Stimulated activated CD4-positive, alpha-beta T cell treated with anti-CD3 and anti-CD28 coated beads, TNF-alpha, amount 100 ng/mL, for 24 hours (primary cell): Measurements from ENCODE around the gene TADA1.

ENCODE experiments used
- DNase-seq, 3 experiments: peaks; one replicate each; pipeline ENCODE4 v3.0.0-alpha.2; 2020; ENCODE audit warnings: low read depth in 3 of 3

Gene TADA1

GRCh38 chr1:166875734-166876539 lies at the start of gene TADA1:
TSS of gene TADA1 (minus strand) at chr1:166876264. CDS start at chr1:166876233, 31 bp downstream.
- DNase-seq = peak; percentile 97 to 99 (median 98)

GRCh38 chr1:166924823-166925541 lies 48.9 kb upstream of the TADA1 start:
- no peak for DNase-seq

DNA sequence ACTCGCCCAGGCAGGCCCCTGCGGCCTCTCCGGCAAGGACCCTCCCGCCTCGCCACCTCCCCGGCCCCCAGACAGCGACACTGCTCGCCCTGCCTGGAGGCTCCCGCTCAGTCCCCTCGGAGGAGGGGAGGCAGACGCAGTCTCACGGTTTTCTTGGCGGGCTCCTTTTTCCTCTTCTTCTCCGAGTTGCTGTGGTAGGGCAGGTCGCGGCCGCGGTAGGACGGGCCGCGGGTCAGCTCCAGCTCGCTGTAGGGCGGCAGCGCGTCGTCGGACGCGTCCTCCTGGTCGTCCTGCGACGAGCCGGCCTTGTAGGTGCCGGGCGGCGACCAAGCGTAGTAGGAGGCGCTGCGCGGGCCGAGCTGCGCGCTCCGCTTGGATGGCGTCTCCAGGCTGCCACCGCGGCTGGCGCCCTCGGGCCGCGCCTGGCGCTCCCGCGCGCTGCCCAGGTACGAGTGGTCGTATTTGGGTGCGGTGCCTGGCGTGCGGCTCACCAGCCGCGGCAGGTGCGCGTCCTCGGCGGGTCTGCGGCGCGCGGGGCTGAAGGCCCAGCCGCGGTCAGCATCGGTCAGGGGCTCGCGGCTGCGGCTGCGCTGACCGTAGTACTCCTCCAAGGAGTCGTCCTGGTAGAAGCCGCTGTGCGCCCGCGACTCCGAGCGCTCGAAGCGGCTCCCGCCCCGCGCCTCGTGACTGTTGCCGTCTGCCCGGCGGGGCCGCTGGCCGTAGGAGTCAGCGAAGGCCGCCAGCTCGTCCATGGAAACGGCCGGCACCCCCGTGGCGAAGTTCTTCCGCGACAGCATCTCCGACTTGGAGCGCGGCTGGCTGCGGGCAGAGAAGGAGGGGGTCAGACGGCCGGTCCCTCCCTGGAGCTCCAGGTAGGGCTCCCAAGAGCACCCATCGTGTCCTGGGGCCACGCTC lies 44.8 kb upstream of the TADA1 start:
- no peak for DNase-seq

GRCh38 chr1:166918956-166919316 lies 42.9 kb upstream of the TADA1 start:
- no peak for DNase-seq

- DNase-seq = no peak
Measured at GRCh38 chr1:166918088-166918955, 42.3 kb upstream of the TADA1 start.

DNA sequence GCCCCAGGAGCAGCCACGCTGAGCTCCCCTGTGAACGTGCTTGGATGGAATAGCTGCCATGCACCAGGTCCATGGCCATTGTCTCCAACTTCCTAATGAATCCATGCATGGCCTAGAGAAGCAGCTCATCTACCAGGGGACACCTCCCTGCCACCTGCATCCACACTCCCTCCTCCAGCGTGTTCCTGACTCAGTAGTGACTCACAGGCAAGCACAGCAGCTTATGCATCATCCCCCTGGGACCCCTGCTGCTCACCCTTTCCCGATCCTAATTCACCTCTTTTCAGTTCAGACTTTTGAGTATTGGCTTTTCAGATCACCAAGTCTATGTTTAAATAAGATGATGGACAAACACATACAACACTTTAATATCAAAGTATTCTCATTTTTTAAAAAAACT lies 39.9 kb upstream of the TADA1 start:
- no peak for DNase-seq

- DNase-seq = no peak
Measured at GRCh38 chr1:166915042-166915441, 39.0 kb upstream of the TADA1 start.

DNA sequence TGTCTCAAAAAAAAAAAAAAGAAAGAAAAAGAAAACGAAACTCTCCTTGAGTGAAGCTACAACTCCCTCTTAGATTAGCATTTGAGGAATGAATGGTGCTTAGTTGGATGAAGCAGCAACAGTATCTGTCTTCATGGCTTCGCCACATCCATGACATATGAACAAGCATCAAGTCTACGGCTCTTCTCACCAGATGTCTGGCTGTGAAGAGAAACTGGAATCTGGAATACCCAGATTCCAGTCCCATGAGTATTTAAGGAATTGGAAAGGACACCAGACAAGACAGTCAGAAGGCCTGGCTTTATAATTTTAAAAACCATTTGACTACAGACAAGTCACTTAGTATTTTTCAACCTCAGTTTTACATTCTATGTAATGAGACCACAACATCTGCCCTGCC lies 38.0 kb upstream of the TADA1 start:
- no peak for DNase-seq

- no peak for DNase-seq
Measured at GRCh38 chr1:166911624-166912023, 35.6 kb upstream of the TADA1 start.

DNA sequence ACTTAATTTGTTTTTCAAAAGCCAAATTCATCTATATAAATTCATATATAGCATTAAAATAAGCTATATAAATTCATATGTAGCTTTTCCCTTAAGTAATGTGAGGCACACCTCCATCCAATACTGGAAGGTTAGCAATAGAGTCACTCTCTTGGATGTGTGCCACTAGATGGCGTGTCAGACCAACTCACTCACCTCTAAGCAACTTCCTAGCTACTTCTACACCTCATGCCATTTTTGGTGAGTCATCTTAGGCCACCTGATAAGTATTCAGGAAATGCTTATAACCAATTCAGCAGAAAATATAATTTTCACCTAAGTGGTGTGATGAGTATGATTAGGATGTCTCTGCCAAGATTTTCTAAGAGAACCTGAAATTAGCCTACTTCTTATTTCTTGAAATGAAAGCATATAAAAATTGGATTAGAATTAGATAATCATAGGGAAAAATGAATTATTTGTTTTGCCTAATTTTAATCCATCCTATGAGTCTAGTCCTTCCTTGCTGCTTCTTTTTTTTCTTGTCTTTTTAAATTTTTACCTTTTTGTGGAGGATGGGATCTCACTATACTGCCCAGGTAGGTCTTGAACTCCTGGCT lies 34.4 kb upstream of the TADA1 start:
- peak; percentile 40 to 67 (median 67) for DNase-seq

DNA sequence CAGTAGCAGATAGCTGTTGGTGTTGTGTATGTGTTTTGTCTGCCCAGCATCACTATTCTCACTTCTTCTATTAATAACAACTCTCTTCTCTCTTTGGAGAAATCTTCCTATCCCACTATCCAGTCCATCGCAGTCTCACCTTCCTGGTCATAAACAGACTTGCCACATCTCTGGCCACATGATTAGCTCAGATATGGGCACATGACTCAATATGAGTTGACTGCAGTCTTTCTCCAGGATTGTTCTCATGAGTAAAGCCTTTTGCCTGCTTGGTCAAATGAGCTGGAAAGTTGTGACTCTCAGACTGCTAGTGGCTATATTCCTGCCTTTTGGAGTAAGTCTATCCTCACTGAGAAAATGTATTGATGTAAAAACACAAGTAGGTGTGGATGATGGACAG lies 32.9 kb upstream of the TADA1 start:
- DNase-seq = no peak

- no peak for DNase-seq
Measured at GRCh38 chr1:166907763-166908162, 31.7 kb upstream of the TADA1 start.

- DNase-seq = no peak
Measured at GRCh38 chr1:166907051-166907450, 31.0 kb upstream of the TADA1 start.

- no peak for DNase-seq
Measured at GRCh38 chr1:166906647-166907046, 30.6 kb upstream of the TADA1 start.

- DNase-seq = no peak
Measured at GRCh38 chr1:166905900-166906299, 29.8 kb upstream of the TADA1 start.

GRCh38 chr1:166905136-166905535 lies 29.1 kb upstream of the TADA1 start:
- DNase-seq = no peak

- DNase-seq = no peak
Measured at GRCh38 chr1:166903232-166903631, 27.2 kb upstream of the TADA1 start.

DNA sequence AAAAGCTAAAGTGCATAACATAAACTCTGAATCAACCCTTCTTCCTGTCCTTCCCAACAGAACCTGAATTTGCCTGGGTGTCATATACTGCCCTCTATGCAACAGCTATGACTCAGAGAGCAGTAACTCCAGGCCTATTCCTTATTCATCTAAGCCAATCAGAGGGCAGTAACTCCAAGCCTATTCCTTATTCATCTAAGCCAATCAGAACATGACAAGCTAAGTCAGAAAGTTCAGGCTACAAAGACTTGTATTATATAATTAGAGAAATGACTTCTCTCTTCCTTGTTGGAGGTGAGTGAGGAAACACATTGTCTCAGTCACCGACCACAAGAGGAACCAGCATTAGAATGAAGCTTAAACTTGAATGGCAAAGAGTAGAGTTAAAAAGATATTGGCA lies 26.2 kb upstream of the TADA1 start:
- no peak for DNase-seq

GRCh38 chr1:166900987-166901386 lies 24.9 kb upstream of the TADA1 start:
- DNase-seq = no peak

DNA sequence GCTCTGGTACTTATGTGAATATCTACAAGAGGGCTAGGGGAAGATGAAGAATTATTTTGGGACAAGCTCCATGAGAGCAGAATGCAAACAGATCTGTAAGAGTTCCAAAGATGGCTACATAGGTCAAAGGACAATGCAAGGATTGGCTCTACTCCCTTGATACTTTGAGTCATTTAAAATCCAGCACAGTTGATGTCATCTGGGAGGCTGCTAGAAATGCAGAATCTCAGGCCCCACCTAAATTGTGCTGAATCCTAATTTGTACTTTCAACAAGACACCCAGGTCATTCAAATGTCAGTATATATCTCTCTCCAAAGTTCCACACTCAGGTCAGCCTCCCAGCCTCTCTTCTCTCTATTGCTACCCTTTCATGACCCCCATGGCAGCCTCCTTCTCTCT lies 23.7 kb upstream of the TADA1 start:
- no peak for DNase-seq

DNA sequence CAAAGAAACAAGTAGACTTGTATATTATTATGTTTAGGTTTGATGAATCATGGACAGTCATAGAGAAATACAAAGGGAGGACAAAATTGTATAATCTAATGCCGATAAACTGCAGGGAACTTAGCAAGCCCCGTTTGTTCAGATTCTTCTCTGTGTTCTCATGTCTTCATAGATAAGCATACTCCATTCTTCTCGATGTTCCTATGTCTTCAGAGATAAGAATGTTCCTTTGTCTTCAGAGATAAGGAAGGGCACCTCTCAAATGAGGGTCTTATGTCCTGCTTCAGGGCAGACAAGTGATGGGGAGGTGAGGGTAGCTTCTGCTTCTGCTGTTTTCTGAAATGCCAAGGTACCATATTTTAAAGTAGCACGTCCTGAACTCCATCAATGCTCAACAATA lies 19.7 kb upstream of the TADA1 start:
- no peak for DNase-seq
